Measurements from ENCODE around the gene GRAP2. TPM values are rescaled to one million over a fixed set of nuclear protein-coding genes. Genes with fewer than 3 reads are reported as not detected.

The GRAP2 gene
- total RNA-seq, 4 donors from 2014 or later, result 0.67 to 3.1 (median 1.7) TPM

- ATAC-seq, result no peak
- TF ChIP-seq POLR2AphosphoS5 (IDR thresholded peaks at IDR 0.05) (no peak), EP300 (IDR thresholded peaks at IDR 0.05) (no peak), POLR2A (IDR thresholded peaks at IDR 0.05) (no peak)
- TF ChIP-seq, protein P1, sequence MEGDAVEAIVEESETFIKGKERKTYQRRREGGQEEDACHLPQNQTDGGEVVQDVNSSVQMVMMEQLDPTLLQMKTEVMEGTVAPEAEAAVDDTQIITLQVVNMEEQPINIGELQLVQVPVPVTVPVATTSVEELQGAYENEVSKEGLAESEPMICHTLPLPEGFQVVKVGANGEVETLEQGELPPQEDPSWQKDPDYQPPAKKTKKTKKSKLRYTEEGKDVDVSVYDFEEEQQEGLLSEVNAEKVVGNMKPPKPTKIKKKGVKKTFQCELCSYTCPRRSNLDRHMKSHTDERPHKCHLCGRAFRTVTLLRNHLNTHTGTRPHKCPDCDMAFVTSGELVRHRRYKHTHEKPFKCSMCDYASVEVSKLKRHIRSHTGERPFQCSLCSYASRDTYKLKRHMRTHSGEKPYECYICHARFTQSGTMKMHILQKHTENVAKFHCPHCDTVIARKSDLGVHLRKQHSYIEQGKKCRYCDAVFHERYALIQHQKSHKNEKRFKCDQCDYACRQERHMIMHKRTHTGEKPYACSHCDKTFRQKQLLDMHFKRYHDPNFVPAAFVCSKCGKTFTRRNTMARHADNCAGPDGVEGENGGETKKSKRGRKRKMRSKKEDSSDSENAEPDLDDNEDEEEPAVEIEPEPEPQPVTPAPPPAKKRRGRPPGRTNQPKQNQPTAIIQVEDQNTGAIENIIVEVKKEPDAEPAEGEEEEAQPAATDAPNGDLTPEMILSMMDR (IDR thresholded peaks at IDR 0.05), result no peak
These were observed 16.3 kb downstream of the GRAP2 start for GRCh38 chr22:39917197-39917643.

DNA sequence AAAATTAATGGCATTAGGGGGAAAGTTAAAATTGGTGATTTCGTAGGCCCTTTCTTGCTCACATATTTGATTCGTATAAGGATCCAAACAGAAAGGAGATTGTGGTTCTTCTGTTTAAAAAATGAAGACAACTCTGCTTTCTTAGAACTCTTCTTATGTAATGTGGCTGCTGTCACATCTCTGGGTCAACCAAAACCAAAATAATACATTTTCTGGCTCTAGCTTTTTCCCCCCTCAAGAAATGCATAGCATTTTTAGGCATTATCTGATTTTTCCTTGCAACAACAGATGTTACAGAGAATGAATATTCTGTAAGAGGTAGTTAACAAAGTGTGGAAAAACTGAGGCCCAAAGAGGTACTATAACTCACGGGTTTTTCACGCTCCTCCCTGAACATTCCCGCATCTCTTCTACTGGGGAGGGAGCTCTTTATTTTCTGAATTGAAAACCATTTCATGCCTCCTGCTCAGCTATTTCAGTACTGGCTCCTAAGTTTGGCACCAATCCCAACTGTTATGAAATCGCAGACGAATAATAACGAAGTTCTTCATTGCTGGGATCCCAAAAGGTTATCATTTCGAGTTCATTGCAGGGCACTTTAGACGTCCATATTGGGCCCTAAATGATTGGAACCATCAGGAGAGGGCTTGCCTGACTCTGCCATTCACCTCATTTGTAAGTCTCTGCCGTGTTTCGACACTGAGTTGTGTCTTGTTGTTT, 17.1 kb downstream of the GRAP2 start:
- H3K4me3 ChIP-seq, result no peak overlapping the region
- H3K9me3 ChIP-seq, result no peaks in the 10 kb centered on the region
- 35 to 40% methylated on average over 9 to 12 of the region's 12 CpGs for WGBS, 2 donors (ENCODE audit: low coverage in 1 of 2)
- ATAC-seq, result no peak
- H3K27ac ChIP-seq, result peak overlapping the region in 2 of 4 donors; percentile 6 to 36
- TF ChIP-seq POLR2A (IDR thresholded peaks at IDR 0.05) (no peak), EP300 (IDR thresholded peaks at IDR 0.05) (no peak), POLR2AphosphoS5 (IDR thresholded peaks at IDR 0.05) (no peak)
- TF ChIP-seq, protein P1 (IDR thresholded peaks at IDR 0.05), result no peak
- peaks cover 0 to 29% (median 13%) of the 10 kb centered on the region in 3 donors for H3K4me1 ChIP-seq
- no peaks in the 10 kb centered on the region for H3K36me3 ChIP-seq
- H3K27me3 ChIP-seq, result peaks cover 4% of the 10 kb centered on the region

More at GRCh38 chr22:39917197-39917643, 16.3 kb downstream of the GRAP2 start:
- H3K27ac ChIP-seq, result no peak overlapping the region
- H3K9me3 ChIP-seq, result no peaks in the 10 kb centered on the region
- no peak overlapping the region for H3K4me3 ChIP-seq
- no peaks in the 10 kb centered on the region for H3K36me3 ChIP-seq
- WGBS, 2 donors (ENCODE audit: low coverage in 1 of 2), result 40 to 45% methylated on average over 2 to 5 of the region's 5 CpGs
- H3K4me1 ChIP-seq, result peaks cover 0 to 29% (median 13%) of the 10 kb centered on the region in 3 donors
- H3K27me3 ChIP-seq, result peaks cover 12% of the 10 kb centered on the region

DNA sequence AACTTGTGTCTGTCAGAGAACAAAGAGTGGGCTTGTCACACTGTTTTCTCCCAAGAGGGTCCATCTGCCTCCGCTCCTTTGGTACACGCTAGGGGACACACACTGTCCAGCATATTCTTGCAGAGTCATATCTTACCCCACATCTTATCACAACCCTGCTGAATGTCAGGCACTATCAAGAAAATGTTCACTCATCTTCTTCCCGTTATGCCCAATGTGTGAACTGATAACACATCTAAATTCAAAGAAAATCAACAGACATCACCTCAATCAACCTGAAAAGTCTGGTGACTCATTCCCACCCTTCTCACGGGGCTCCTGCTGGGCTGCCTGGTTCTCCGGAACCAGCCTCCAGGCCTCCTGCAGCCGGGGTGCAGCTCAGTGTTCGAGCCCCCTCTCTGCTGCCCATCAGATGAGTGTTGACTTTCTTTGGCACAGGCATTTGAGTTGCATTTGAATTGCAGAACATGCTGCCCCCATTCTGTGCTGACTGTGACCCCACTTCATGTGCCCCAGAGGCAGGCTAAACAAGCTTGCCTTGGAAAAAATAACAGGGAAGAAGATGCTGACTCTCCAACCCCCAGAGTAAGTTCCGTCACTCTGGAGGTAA, 19.4 kb downstream of the GRAP2 start:
- 75 to 87% methylated on average over 5 to 8 of the region's 8 CpGs for WGBS, 2 donors (ENCODE audit: low coverage in 1 of 2)
- TF ChIP-seq, protein P1 (IDR thresholded peaks at IDR 0.05), result no peak
- no peak for TF ChIP-seq EP300 (IDR thresholded peaks at IDR 0.05)
- TF ChIP-seq POLR2AphosphoS5 (IDR thresholded peaks at IDR 0.05), result no peak
- TF ChIP-seq POLR2A (IDR thresholded peaks at IDR 0.05), result no peak
- no peaks in the 10 kb centered on the region for H3K36me3 ChIP-seq
- no peak overlapping the region for H3K4me3 ChIP-seq
- peaks cover 16% of the 10 kb centered on the region for H3K27me3 ChIP-seq
- H3K4me1 ChIP-seq, result peaks cover 0 to 29% (median 13%) of the 10 kb centered on the region in 3 donors
- no peak for ATAC-seq
- peak overlapping the region in 1 of 4 donors; percentile 31 for H3K27ac ChIP-seq
- no peaks in the 10 kb centered on the region for H3K9me3 ChIP-seq

DNA sequence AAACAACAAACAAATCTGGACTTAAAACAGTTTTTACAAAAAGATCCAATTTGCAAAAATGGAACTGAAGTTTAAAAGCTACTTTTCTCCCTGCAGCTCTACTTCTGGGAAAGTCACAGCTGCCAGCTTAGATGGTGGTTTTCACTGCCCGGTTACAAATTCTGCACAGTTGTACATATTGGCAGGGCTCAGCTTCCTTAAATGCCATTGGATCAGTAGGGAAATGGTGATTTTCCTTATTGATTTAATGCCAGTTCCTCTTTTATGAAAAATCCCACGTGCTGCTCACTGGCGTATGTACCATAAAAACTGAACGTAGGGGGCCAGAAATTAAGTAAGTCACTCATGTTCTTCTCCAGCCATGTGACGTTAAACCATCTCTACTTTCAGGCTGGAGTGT, 22.8 kb downstream of the GRAP2 start:
- WGBS, 2 donors (ENCODE audit: low coverage in 1 of 2), result 29 to 52% methylated on average over 5 of the region's 5 CpGs
- Histone ChIP-seq H3K4me1 (peaks cover 0 to 16% (median 0%) of the 10 kb centered on the region in 3 donors), H3K27ac (no peak overlapping the region), H3K27me3 (peaks cover 38% of the 10 kb centered on the region), H3K9me3 (no peaks in the 10 kb centered on the region), H3K36me3 (no peaks in the 10 kb centered on the region), H3K4me3 (no peak overlapping the region)
- no peak for ATAC-seq
- TF ChIP-seq POLR2AphosphoS5 (IDR thresholded peaks at IDR 0.05) (no peak), EP300 (IDR thresholded peaks at IDR 0.05) (no peak), POLR2A (IDR thresholded peaks at IDR 0.05) (no peak)
- TF ChIP-seq, protein P1 (IDR thresholded peaks at IDR 0.05), result no peak

Data from gastroesophageal sphincter (tissue), 4 donors.